ENCODE measurements around the gene MXRA7.
"Not testable (repeated sequence)": the region's sequence is repeated elsewhere in the genome, so short reads cannot be mapped to it uniquely, and the experiment has no call there.

Gene MXRA7

GRCh38 chr17:76734080-76734840 is 23.5 kb upstream of the MXRA7 start:
- no peaks in the 10 kb centered on the region for H3K9me3 ChIP-seq (ENCODE audit: insufficient read depth, low read length, severe bottlenecking)
- TF ChIP-seq EZH2 (IDR thresholded peaks at IDR 0.05; ENCODE audit: borderline replicate concordance, low read depth, low read length, severe bottlenecking) (no peak), CTCF (IDR thresholded peaks at IDR 0.05; ENCODE audit: borderline replicate concordance, extremely low read depth, low read length, poor library complexity, severe bottlenecking) (no peak)
- DNase-seq (peak; percentile 34), ATAC-seq (ENCODE audit: insufficient read depth, low read depth) (no peak)
- H3K27ac ChIP-seq (ENCODE audit: low read length) = peak overlapping the region; percentile 100
- H2AFZ ChIP-seq (ENCODE audit: low read depth, low read length) = no peak overlapping the region
- peaks cover 69% of the 10 kb centered on the region for H3K36me3 ChIP-seq (ENCODE audit: insufficient read depth, low read length)
- peak overlapping the region; percentile 92 for H3K4me2 ChIP-seq (ENCODE audit: insufficient read depth, low read length)
- H3K4me3 ChIP-seq (ENCODE audit: low read depth in 1 of 2, low read length in 2 of 2) = peak overlapping the region; percentile 67 to 69
- H3K9ac ChIP-seq (ENCODE audit: low read depth, low read length) = peak overlapping the region; percentile 100
- peaks cover 89% of the 10 kb centered on the region for H3K79me2 ChIP-seq (ENCODE audit: insufficient read depth, low read length)
- peaks cover 42% of the 10 kb centered on the region for H4K20me1 ChIP-seq (ENCODE audit: insufficient read depth, low read length)
- peaks cover 54% of the 10 kb centered on the region for H3K4me1 ChIP-seq (ENCODE audit: insufficient read depth, low read length)
- no peaks in the 10 kb centered on the region for H3K27me3 ChIP-seq (ENCODE audit: insufficient read depth, low read length, poor library complexity)

DNA sequence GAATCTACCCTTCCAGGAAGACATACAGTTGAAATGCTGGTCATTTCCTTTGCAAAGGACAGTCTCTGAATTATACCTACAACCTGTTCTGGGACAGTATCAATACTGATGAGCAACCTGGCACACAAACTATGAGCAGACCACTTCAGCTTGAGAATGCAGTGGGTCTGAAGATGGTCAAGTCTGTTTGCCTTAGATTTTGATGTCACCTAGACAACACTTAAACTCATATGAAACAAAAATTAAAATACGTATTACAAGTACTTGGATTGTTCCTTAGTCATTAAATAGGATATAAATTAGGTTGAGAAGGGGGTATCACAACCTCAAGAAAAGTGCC is 22.8 kb upstream of the MXRA7 start:
- H3K9ac ChIP-seq (ENCODE audit: low read depth, low read length) = peak overlapping the region; percentile 100
- peaks cover 44% of the 10 kb centered on the region for H4K20me1 ChIP-seq (ENCODE audit: insufficient read depth, low read length)
- no peak for DNase-seq
- H3K4me1 ChIP-seq (ENCODE audit: insufficient read depth, low read length) = peaks cover 54% of the 10 kb centered on the region
- no peaks in the 10 kb centered on the region for H3K9me3 ChIP-seq (ENCODE audit: insufficient read depth, low read length, severe bottlenecking)
- TF ChIP-seq EZH2 (IDR thresholded peaks at IDR 0.05; ENCODE audit: borderline replicate concordance, low read depth, low read length, severe bottlenecking) (no peak), CTCF (IDR thresholded peaks at IDR 0.05; ENCODE audit: borderline replicate concordance, extremely low read depth, low read length, poor library complexity, severe bottlenecking) (no peak)
- peak overlapping the region; percentile 92 for H3K4me2 ChIP-seq (ENCODE audit: insufficient read depth, low read length)
- peaks cover 69% of the 10 kb centered on the region for H3K36me3 ChIP-seq (ENCODE audit: insufficient read depth, low read length)
- H3K79me2 ChIP-seq (ENCODE audit: insufficient read depth, low read length) = peaks cover 89% of the 10 kb centered on the region
- H3K27ac ChIP-seq (ENCODE audit: low read length) = peak overlapping the region; percentile 100
- no peak overlapping the region for H2AFZ ChIP-seq (ENCODE audit: low read depth, low read length)
- H3K27me3 ChIP-seq (ENCODE audit: insufficient read depth, low read length, poor library complexity) = no peaks in the 10 kb centered on the region
- peak overlapping the region; percentile 6 to 69; a peak in 3 of 4 replicates for H3K4me3 ChIP-seq (ENCODE audit: low read depth in 1 of 2, low read length in 2 of 2)
- ATAC-seq (ENCODE audit: insufficient read depth, low read depth) = no peak

DNA sequence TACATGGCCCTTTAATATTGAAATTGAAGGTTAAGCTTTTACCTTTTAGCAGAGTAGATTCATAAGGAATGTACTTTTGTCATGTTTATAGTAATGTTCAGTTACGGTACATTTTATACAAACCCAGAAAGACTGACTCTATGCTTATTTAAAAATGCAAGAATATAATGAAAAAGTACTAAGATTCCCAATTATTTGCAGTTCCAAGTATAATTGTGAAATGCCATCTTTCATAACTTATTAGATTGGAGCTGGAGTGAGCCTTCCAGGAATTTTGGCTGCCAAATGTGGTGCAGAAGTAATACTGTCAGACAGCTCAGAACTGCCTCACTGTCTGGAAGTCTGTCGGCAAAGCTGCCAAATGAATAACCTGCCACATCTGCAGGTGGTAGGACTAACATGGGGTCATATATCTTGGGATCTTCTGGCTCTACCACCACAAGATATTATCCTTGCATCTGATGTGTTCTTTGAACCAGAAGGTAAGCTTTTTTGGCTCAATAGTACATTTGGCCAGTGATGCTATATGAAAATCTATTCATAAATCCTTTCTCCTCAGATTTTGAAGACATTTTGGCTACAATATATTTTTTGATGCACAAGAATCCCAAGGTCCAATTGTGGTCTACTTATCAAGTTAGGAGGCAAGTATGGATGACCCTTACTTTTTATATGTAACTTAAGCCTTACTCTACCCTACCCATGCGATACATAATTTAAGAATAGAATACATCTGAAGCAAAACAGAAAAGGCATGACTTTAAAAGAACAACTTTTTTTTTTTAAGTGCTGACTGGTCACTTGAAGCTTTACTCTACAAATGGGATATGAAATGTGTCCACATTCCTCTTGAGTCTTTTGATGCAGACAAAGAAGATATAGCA is 22.2 kb upstream of the MXRA7 start:
- Histone ChIP-seq H3K27ac (ENCODE audit: low read length) (peak overlapping the region; percentile 100; the same call in 1 of the 2 replicates), H3K4me2 (ENCODE audit: insufficient read depth, low read length) (peak overlapping the region; percentile 92), H4K20me1 (ENCODE audit: insufficient read depth, low read length) (peaks cover 47% of the 10 kb centered on the region), H3K9ac (ENCODE audit: low read depth, low read length) (peak overlapping the region; percentile 100; the same call in 1 of the 2 replicates), H3K79me2 (ENCODE audit: insufficient read depth, low read length) (peaks cover 89% of the 10 kb centered on the region), H3K4me3 (ENCODE audit: low read depth in 1 of 2, low read length in 2 of 2) (peak overlapping the region in 1 of 2 experiments; percentile 69; a peak in 2 of 4 replicates), H3K27me3 (ENCODE audit: insufficient read depth, low read length, poor library complexity) (no peaks in the 10 kb centered on the region), H3K9me3 (ENCODE audit: insufficient read depth, low read length, severe bottlenecking) (no peaks in the 10 kb centered on the region), H3K36me3 (ENCODE audit: insufficient read depth, low read length) (peaks cover 70% of the 10 kb centered on the region), H3K4me1 (ENCODE audit: insufficient read depth, low read length) (peaks cover 56% of the 10 kb centered on the region), H2AFZ (ENCODE audit: low read depth, low read length) (no peak overlapping the region)
- peak; percentile 26 for DNase-seq
- no peak for ATAC-seq (ENCODE audit: insufficient read depth, low read depth)
- TF ChIP-seq CTCF (IDR thresholded peaks at IDR 0.05; ENCODE audit: borderline replicate concordance, extremely low read depth, low read length, poor library complexity, severe bottlenecking) (no peak), EZH2 (IDR thresholded peaks at IDR 0.05; ENCODE audit: borderline replicate concordance, low read depth, low read length, severe bottlenecking) (no peak)

DNA sequence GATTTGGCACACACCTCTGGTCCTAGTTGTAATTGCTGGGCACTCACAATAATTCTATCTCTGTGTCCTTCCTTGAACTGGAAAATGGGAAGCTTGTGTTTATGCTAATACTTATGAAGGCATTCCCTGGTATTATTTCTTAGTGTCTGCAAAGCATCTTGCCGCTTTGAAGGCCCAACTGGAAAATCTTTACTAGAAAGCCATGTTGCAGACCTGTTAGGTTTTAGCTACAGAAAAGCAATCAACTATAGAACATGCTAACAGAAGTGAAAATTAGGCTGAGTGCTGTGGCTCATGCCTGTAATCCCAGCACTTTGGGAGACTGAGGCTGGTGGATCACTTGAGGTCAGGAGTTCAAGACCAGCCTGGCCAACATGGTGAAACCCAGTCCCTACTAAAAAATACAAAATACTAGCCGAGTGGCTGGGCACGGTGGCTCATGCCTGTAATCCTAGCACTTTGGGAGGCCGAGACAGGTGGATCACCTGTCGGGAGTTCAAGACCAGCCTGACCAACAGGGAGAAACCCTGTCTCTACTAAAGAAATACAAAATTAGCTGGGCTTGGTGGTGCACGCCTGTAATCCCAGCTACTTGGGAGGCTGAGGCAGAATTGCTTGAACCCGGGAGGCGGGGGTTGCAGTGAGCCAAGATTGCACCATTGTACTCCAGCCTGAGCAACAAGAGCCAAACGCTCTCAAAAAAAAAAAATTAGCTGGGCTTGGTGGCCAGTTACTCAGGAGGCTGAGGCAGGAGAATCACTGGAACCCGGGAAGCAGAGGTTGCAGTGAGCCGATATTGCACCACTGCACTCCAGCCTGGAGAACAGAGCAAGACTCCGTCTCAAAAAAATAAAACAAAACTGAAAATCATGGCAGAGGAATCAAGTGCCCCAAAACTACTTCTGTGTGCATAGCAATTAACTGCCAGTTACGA is 21.3 kb upstream of the MXRA7 start:
- H3K27ac ChIP-seq (ENCODE audit: low read length); H3K27me3 ChIP-seq (ENCODE audit: insufficient read depth, low read length, poor library complexity); H3K9me3 ChIP-seq (ENCODE audit: insufficient read depth, low read length, severe bottlenecking); H3K4me3 ChIP-seq (ENCODE audit: low read depth in 1 of 2, low read length in 2 of 2); H3K9ac ChIP-seq (ENCODE audit: low read depth, low read length); ATAC-seq (ENCODE audit: insufficient read depth, low read depth); H2AFZ ChIP-seq (ENCODE audit: low read depth, low read length): not testable (repeated sequence)
- H3K79me2 ChIP-seq (ENCODE audit: insufficient read depth, low read length) = peaks cover 97% of the 10 kb centered on the region
- peaks cover 64% of the 10 kb centered on the region for H3K4me1 ChIP-seq (ENCODE audit: insufficient read depth, low read length)
- H4K20me1 ChIP-seq (ENCODE audit: insufficient read depth, low read length) = peaks cover 55% of the 10 kb centered on the region
- peaks cover 73% of the 10 kb centered on the region for H3K36me3 ChIP-seq (ENCODE audit: insufficient read depth, low read length)
- DNase-seq = peak; percentile 22
- peak overlapping the region; percentile 92 for H3K4me2 ChIP-seq (ENCODE audit: insufficient read depth, low read length)
